H1 (cell line): ENCODE data around the gene POLRMT. TPM values are rescaled to one million over a fixed set of nuclear protein-coding genes. Genes with fewer than 3 reads are reported as not detected.

Source experiments
- CTCF ChIA-PET: fragments of 300-600 bp; sonication (Branson Sonifier 250); formaldehyde crosslinking; loops from one replicate; lab custom pipeline; 2021; ENCODE audit not compliant: partially characterized antibody; lab: Charles Lee
- POLR2A ChIA-PET: fragments of 300-600 bp; sonication (Branson Sonifier 250); formaldehyde crosslinking; loops from one replicate; lab custom pipeline; 2021; ENCODE audit warnings: inconsistent platforms; ENCODE audit not compliant: partially characterized antibody; lab: Charles Lee
- DNase-seq, 2 experiments: peaks; one replicate each; pipeline versions ENCODE4 v3.0.0 to v3.0.0-alpha.2; 2010 to 2022; ENCODE audit warnings: low spot score in 2 of 2, low read depth in 1 of 2, mixed read lengths in 1 of 2
- FAIRE-seq: peaks from 2 replicates; lab custom pipeline; 2011; peaks lifted over from hg19 to GRCh38; lab: Jason Lieb, UNC
- H2AFZ ChIP-seq: 2 replicates; pipeline ENCODE4 v1.8.1; 2012; ENCODE audit warnings: low read length, inconsistent platforms
- H2AK5ac ChIP-seq: 2 replicates; pipeline ENCODE4 v1.6.1; 2013; ENCODE audit warnings: low read depth, low read length
- H2BK120ac ChIP-seq: replicated peaks from 2 replicates; pipeline ENCODE3; 2013; ENCODE audit warnings: low read depth, low read length, inconsistent platforms
- H2BK12ac ChIP-seq: 2 replicates; pipeline ENCODE4 v1.6.1; 2013; ENCODE audit warnings: low read depth, low read length
- H2BK15ac ChIP-seq: 2 replicates; pipeline ENCODE4 v1.6.1; 2013; ENCODE audit warnings: low read length
- H2BK20ac ChIP-seq: 2 replicates; pipeline ENCODE4 v1.6.1; 2013; ENCODE audit warnings: low read length
- H2BK5ac ChIP-seq: 2 replicates; pipeline ENCODE4 v1.6.1; 2013; ENCODE audit warnings: low read depth, low read length
- H3K14ac ChIP-seq: 2 replicates; pipeline ENCODE4 v1.6.1; 2013; ENCODE audit warnings: inconsistent platforms; ENCODE audit not compliant: insufficient read length
- H3K18ac ChIP-seq: 2 replicates; pipeline ENCODE4 v1.6.1; 2013; ENCODE audit warnings: low read length; ENCODE audit errors: extremely low read depth
- H3K23ac ChIP-seq: 2 replicates; pipeline ENCODE4 v1.6.1; 2013; ENCODE audit warnings: inconsistent platforms; ENCODE audit not compliant: insufficient read length
- H3K23me2 ChIP-seq: 2 replicates; pipeline ENCODE4 v1.6.1; 2013; ENCODE audit warnings: low read depth, low read length
- H3K27ac ChIP-seq: 2 replicates; pipeline ENCODE4 v1.6.1; 2011; ENCODE audit warnings: low read depth, low read length, inconsistent platforms
- H3K27me3 ChIP-seq, 4 experiments: replicated peaks in 1 of 4; 1 replicate in 1 of 4; 2 replicates in 3 of 4; pipeline versions ENCODE4 v1.6.1 to v1.8.1; 2011 to 2013; ENCODE audit warnings: low read length in 3 of 4, mild to moderate bottlenecking in 3 of 4, inconsistent platforms in 2 of 4, mixed read lengths in 2 of 4, moderate library complexity in 1 of 4; ENCODE audit not compliant: control insufficient read depth in 3 of 4, insufficient read depth in 3 of 4; ENCODE audit errors: extremely low read depth in 1 of 4
- H3K36me3 ChIP-seq, 4 experiments: 2 replicates each; pipeline versions ENCODE4 v1.6.1 to v1.8.1; 2011 to 2013; ENCODE audit warnings: mild to moderate bottlenecking in 4 of 4, low read length in 3 of 4, moderate library complexity in 2 of 4, control low read depth in 1 of 4, inconsistent platforms in 1 of 4; ENCODE audit not compliant: insufficient read depth in 4 of 4, control insufficient read depth in 2 of 4
- H3K4ac ChIP-seq: replicated peaks from 2 replicates; pipeline ENCODE3; 2013; ENCODE audit warnings: low read length, low read depth, mixed read lengths, inconsistent platforms; ENCODE audit not compliant: insufficient read length
- H3K4me1 ChIP-seq, 4 experiments: replicated peaks in 1 of 4; 1 replicate in 1 of 4; 2 replicates in 3 of 4; pipeline versions ENCODE4 v1.6.1 to v1.8.1; 2011 to 2013; ENCODE audit warnings: low read length in 3 of 4, inconsistent platforms in 2 of 4, mixed read lengths in 1 of 4; ENCODE audit not compliant: insufficient read depth in 4 of 4, control insufficient read depth in 3 of 4
- H3K4me2 ChIP-seq, 2 experiments: 2 replicates each; pipeline versions ENCODE4 v1.6.1 to v1.8.1; 2011 to 2013; ENCODE audit warnings: low read depth in 2 of 2, low read length in 2 of 2, control low read depth in 1 of 2, inconsistent platforms in 1 of 2, mild to moderate bottlenecking in 1 of 2; ENCODE audit not compliant: insufficient read depth in 1 of 2
- H3K4me3 ChIP-seq, 4 experiments: fragments of 200-600, 300-600 bp in 1 of 4; sonication (generic), shearing (Covaris generic), sonication (Bioruptor Twin) in 1 of 4; 2 replicates each; pipeline versions ENCODE4 v1.5.1 to v1.8.1; 2011 to 2016; ENCODE audit warnings: low read length in 4 of 4, low read depth in 3 of 4, control low read depth in 2 of 4, inconsistent platforms in 2 of 4, mild to moderate bottlenecking in 2 of 4, mixed read lengths in 1 of 4, moderate library complexity in 1 of 4; ENCODE audit not compliant: insufficient read depth in 2 of 4; ENCODE audit errors: extremely low read depth in 1 of 4
- H3K56ac ChIP-seq: replicated peaks from 2 replicates; pipeline ENCODE3; 2013; ENCODE audit warnings: low read depth, mild to moderate bottlenecking, mixed read lengths, low read length, inconsistent platforms; ENCODE audit not compliant: insufficient read length
- H3K79me1 ChIP-seq: 2 replicates; pipeline ENCODE4 v1.6.1; 2013; ENCODE audit warnings: low read depth, low read length, control low read depth
- H3K79me2 ChIP-seq, 2 experiments: 2 replicates each; pipeline versions ENCODE4 v1.6.1 to v1.8.1; 2012 to 2013; ENCODE audit warnings: low read length in 2 of 2, mild to moderate bottlenecking in 2 of 2, inconsistent platforms in 1 of 2; ENCODE audit not compliant: insufficient read depth in 2 of 2, control insufficient read depth in 1 of 2
- H3K9ac ChIP-seq, 4 experiments: replicated peaks in 1 of 4; 1 replicate in 1 of 4; 2 replicates in 3 of 4; pipeline versions ENCODE4 v1.6.1 to v1.8.1; 2011 to 2013; ENCODE audit warnings: low read depth in 3 of 4, low read length in 3 of 4, control low read depth in 2 of 4, mild to moderate bottlenecking in 2 of 4, moderate library complexity in 2 of 4, inconsistent platforms in 1 of 4; ENCODE audit errors: extremely low read depth in 1 of 4
- H3K9me3 ChIP-seq, 2 experiments: 2 replicates each; pipeline versions ENCODE4 v1.6.1 to v1.8.1; 2012 to 2013; ENCODE audit warnings: mild to moderate bottlenecking in 2 of 2, moderate library complexity in 2 of 2, control low read depth in 1 of 2, inconsistent platforms in 1 of 2, low read depth in 1 of 2, low read length in 1 of 2, mixed read lengths in 1 of 2; ENCODE audit not compliant: insufficient read depth in 2 of 2
- H4K20me1 ChIP-seq, 2 experiments: replicated peaks in 1 of 2; 2 replicates each; pipeline versions ENCODE3 to v1.8.1; 2011 to 2013; ENCODE audit warnings: inconsistent platforms in 2 of 2, low read length in 2 of 2, mild to moderate bottlenecking in 1 of 2; ENCODE audit not compliant: insufficient read depth in 2 of 2, control insufficient read depth in 1 of 2
- H4K5ac ChIP-seq: 2 replicates; pipeline ENCODE4 v1.6.1; 2013; ENCODE audit warnings: low read length, low read depth, mixed read lengths, inconsistent platforms; ENCODE audit not compliant: insufficient read length
- H4K8ac ChIP-seq: 2 replicates; pipeline ENCODE4 v1.8.0; 2013; ENCODE audit warnings: mild to moderate bottlenecking, moderate library complexity, low read length, inconsistent platforms; ENCODE audit not compliant: insufficient read depth; ENCODE audit errors: extremely low read depth
- H4K91ac ChIP-seq: replicated peaks from 2 replicates; pipeline ENCODE3; 2013; ENCODE audit warnings: low read length, mixed read lengths, inconsistent platforms; ENCODE audit not compliant: insufficient read length
- CTCF ChIP-seq, 3 experiments: IDR thresholded peaks; 1 replicate in 2 of 3; 2 replicates in 1 of 3; pipeline versions ENCODE4 v1.5.1 to v1.6.1; 2011; ENCODE audit warnings: low read length in 3 of 3, mild to moderate bottlenecking in 3 of 3, inconsistent platforms in 2 of 3, low read depth in 1 of 3, moderate library complexity in 1 of 3; ENCODE audit not compliant: insufficient read depth in 1 of 3; ENCODE audit errors: control extremely low read depth in 1 of 3
- GTF2F1 ChIP-seq: IDR thresholded peaks from 2 replicates; pipeline ENCODE4 v1.6.1; 2012; ENCODE audit warnings: low read depth, low read length, improper control_type of control experiment, borderline replicate concordance
- HDAC2 ChIP-seq, 2 experiments: fragments of 300-600 bp in 1 of 2; sonication (generic) in 1 of 2; IDR thresholded peaks; 2 replicates each; pipeline ENCODE4 v1.6.1; 2011 to 2012; ENCODE audit warnings: low read depth in 2 of 2, low read length in 2 of 2, mild to moderate bottlenecking in 2 of 2, moderate library complexity in 2 of 2, borderline replicate concordance in 1 of 2, inconsistent platforms in 1 of 2
- NANOG ChIP-seq: IDR thresholded peaks from 2 replicates; pipeline ENCODE4 v1.6.1; 2011; ENCODE audit warnings: low read length, low read depth, mild to moderate bottlenecking, inconsistent platforms; ENCODE audit not compliant: insufficient read depth, poor library complexity, severe bottlenecking
- POLR2A ChIP-seq, 2 experiments: IDR thresholded peaks; 1 replicate in 1 of 2; 2 replicates in 1 of 2; pipeline ENCODE4 v1.6.1; 2011; ENCODE audit warnings: low read depth in 2 of 2, low read length in 2 of 2, mild to moderate bottlenecking in 2 of 2; ENCODE audit errors: control extremely low read depth in 1 of 2
- SAP30 ChIP-seq: fragments of 300-600 bp; sonication (generic); IDR thresholded peaks from 2 replicates; pipeline ENCODE4 v1.7.1; 2012; ENCODE audit warnings: low read length, moderate library complexity, mild to moderate bottlenecking, inconsistent platforms; ENCODE audit not compliant: insufficient read depth, insufficient replicate concordance
- SIN3A ChIP-seq, 2 experiments: IDR thresholded peaks in 1 of 2; conservative IDR thresholded peaks in 1 of 2; 2 replicates each; pipeline ENCODE4 v1.6.1; 2011 to 2012; ENCODE audit warnings: low read length in 2 of 2, improper control_type of control experiment in 1 of 2, low read depth in 1 of 2, mild to moderate bottlenecking in 1 of 2
- SIRT6 ChIP-seq: IDR thresholded peaks from one replicate; pipeline ENCODE4 v1.7.1; 2012; ENCODE audit warnings: low read length, inconsistent platforms
- TCF12 ChIP-seq: IDR thresholded peaks from 2 replicates; pipeline ENCODE4 v1.6.1; 2011; ENCODE audit warnings: low read depth, mild to moderate bottlenecking, low read length
- WGBS, 2 experiments: shearing (Covaris generic) in 1 of 2; methylation state at CpG; one replicate each; pipeline versions ENCODE4 v1.1.6 to v1.1.7; 2013 to 2015; ENCODE audit warnings: low lambda C conversion rate in 2 of 2, mixed read lengths in 2 of 2, inconsistent platforms in 1 of 2, low coverage in 1 of 2, missing lambda C conversion rate in 1 of 2; ENCODE audit not compliant: insufficient replicate concordance in 2 of 2, insufficient coverage in 1 of 2, insufficient read length in 1 of 2; ENCODE audit errors: extremely low coverage in 1 of 2, missing lambda C conversion rate in 1 of 2; 5-methylcytosine and 5-hydroxymethylcytosine counted together
- polyA plus RNA-seq, 7 experiments: library from polyadenylated mRNA; depleted of rRNA in 3 of 7; stranded (reverse) in 5 of 7; unstranded in 2 of 7; fragments of >200 nt in 5 of 7; fragments of 200-250 nt in 2 of 7; gene quantifications; 1 replicate in 5 of 7; 2 replicates in 1 of 7; 4 replicates in 1 of 7; pipeline versions ENCODE4 v1.2.1 to v1.2.3, GENCODE V29; 2011 to 2013; ENCODE audit warnings: missing spikeins in 2 of 7, mixed read lengths in 2 of 7
- total RNA-seq: library from RNA; stranded (reverse); fragmentation: NEBNext Ultra II Directional; extraction: Animal tissue kit (Norgen Biotek cat#: 25700); gene quantifications from 2 replicates; pipeline ENCODE4 v1.2.1, GENCODE V29; 2021

The POLRMT gene
- total and polyA plus RNA-seq, 2 of the 8 experiments (the other 6 are each of a cell fraction or from before 2014, with no cell fraction given), result 93.0 to 111 TPM

GRCh38 chr19:570251-570686 lies 63.1 kb downstream of the POLRMT start:
- Histone ChIP-seq H2BK12ac (no peak overlapping the region), H2BK120ac (no peak overlapping the region), H3K9me3 (peaks cover 0 to 5% of the 10 kb centered on the region in 2 experiments; a peak in 1 of 4 replicates)
- FAIRE-seq, result no peak
- TF ChIP-seq SAP30 (no peak), SIN3A (conservative IDR thresholded peaks at IDR 0.05 in 1 of 2, IDR thresholded peaks at IDR 0.05 in 1 of 2; ENCODE audit: low read depth in 1 of 2, low read length in 2 of 2) (no peak), NANOG (no peak), CTCF (IDR thresholded peaks at IDR 0.05; ENCODE audit: control extremely low read depth in 1 of 3, insufficient read depth in 1 of 3, low read depth in 1 of 3, low read length in 3 of 3) (no peak), SIRT6 (no peak), TCF12 (no peak), HDAC2 (IDR thresholded peaks at IDR 0.05; ENCODE audit: borderline replicate concordance in 1 of 2, low read depth in 2 of 2, low read length in 2 of 2) (no peak), GTF2F1 (no peak), POLR2A (IDR thresholded peaks at IDR 0.05; ENCODE audit: control extremely low read depth in 1 of 2, low read depth in 2 of 2, low read length in 2 of 2) (no peak)
- TF ChIP-seq, all 59 proteins: peak for 0
- Histone ChIP-seq H3K56ac (no peak overlapping the region), H3K4me2 (peak overlapping the region in 1 of 2 experiments; percentile 99; a peak in 1 of 4 replicates), H4K5ac (no peak overlapping the region), H3K23ac (no peak overlapping the region), H3K9ac (no peak overlapping the region), H3K27me3 (peaks cover 0 to 3% (median 0%) of the 10 kb centered on the region in 4 experiments; a peak in 1 of 7 replicates), H4K8ac (no peak overlapping the region), H3K27ac (no peak overlapping the region), H2AK5ac (no peak overlapping the region), H4K91ac (no peak overlapping the region), H3K79me1 (0 out of 2 replicates have a peak, but pooled peaks cover 2% of the 10 kb centered on the region), H3K4ac (no peak overlapping the region), H3K23me2 (peaks cover 11% of the 10 kb centered on the region; the same call in 1 of the 2 replicates), H3K4me1 (peaks cover 0 to 18% (median 8%) of the 10 kb centered on the region in 4 experiments; a peak in 5 of 7 replicates), H3K36me3 (peaks cover 0 to 3% (median 0%) of the 10 kb centered on the region in 4 experiments; a peak in 2 of 8 replicates), H2BK20ac (no peak overlapping the region), H3K4me3 (peak overlapping the region in 1 of 4 experiments; percentile 14; a peak in 1 of 8 replicates), H4K20me1 (peaks cover 4 to 11% of the 10 kb centered on the region in 2 experiments), H3K79me2 (peaks cover 21 to 29% of the 10 kb centered on the region in 2 experiments; a peak in 3 of 4 replicates), H3K18ac (no peak overlapping the region; the same call in 1 of the 2 replicates), H2BK5ac (no peak overlapping the region), H2AFZ (no peak overlapping the region), H3K14ac (no peak overlapping the region), H2BK15ac (no peak overlapping the region)
- ChIA-PET CTCF (no interaction called here), POLR2A (interaction anchor here (0.6 to 1.8 kb wide), 6 partner anchors 10 to 163 kb away, joined by 3 to 7 read pairs (median 4); no protein-coding TSS in a partner anchor)
- WGBS, 2 experiments, result 92% methylated on average over 18 of the region's 25 CpGs; no CpG with 5 or more reads in 1 of the 2 experiments
- no peak for DNase-seq
